HepG2 (cell line): Measurements from ENCODE around the gene DENND2D. TPM values are rescaled to one million over a fixed set of nuclear protein-coding genes. Genes with fewer than 3 reads are reported as not detected.

ENCODE experiments used
- AKAP8 ChIP-seq: sonication (generic); formaldehyde crosslinking; IDR thresholded peaks from 2 replicates; pipeline ENCODE4 v1.5.1; 2020; ENCODE audit warnings: mild to moderate bottlenecking, missing genetic modification reagents
- ARNTL ChIP-seq: sonication (generic); formaldehyde crosslinking; IDR thresholded peaks from 2 replicates; pipeline ENCODE4 v1.4.0; 2020; ENCODE audit warnings: mild to moderate bottlenecking, missing genetic modification reagents
- ATF1 ChIP-seq: IDR thresholded peaks from 2 replicates; pipeline ENCODE4 v1.6.1; 2016; ENCODE audit warnings: mild to moderate bottlenecking, control low read depth
- CHCHD3 ChIP-seq: sonication (generic); formaldehyde crosslinking; IDR thresholded peaks from 2 replicates; pipeline ENCODE4 v1.8.0; 2022; ENCODE audit warnings: mild to moderate bottlenecking, missing genetic modification reagents, moderate library complexity
- FOXO1 ChIP-seq: sonication (generic); formaldehyde crosslinking; IDR thresholded peaks from 2 replicates; pipeline ENCODE4 v1.4.0; 2020; ENCODE audit warnings: missing genetic modification reagents
- NFE2L1 ChIP-seq: sonication (generic); formaldehyde crosslinking; IDR thresholded peaks from 2 replicates; pipeline ENCODE4 v1.4.0; 2020; ENCODE audit warnings: missing genetic modification reagents, mild to moderate bottlenecking, borderline replicate concordance
- PHF20 ChIP-seq: sonication (generic); formaldehyde crosslinking; IDR thresholded peaks from 2 replicates; pipeline ENCODE4 v1.5.0; 2020; ENCODE audit warnings: mild to moderate bottlenecking, missing genetic modification reagents
- ZIK1 ChIP-seq: sonication (generic); formaldehyde crosslinking; IDR thresholded peaks from 2 replicates; pipeline ENCODE4 v1.5.0; 2020; ENCODE audit warnings: mild to moderate bottlenecking, low read depth, missing genetic modification reagents, borderline replicate concordance
- ZMYM3 ChIP-seq: sonication (generic); formaldehyde crosslinking; IDR thresholded peaks from 2 replicates; pipeline ENCODE4 v1.5.1; 2020; ENCODE audit warnings: mild to moderate bottlenecking, missing genetic modification reagents
- ZNF234 ChIP-seq: sonication (generic); formaldehyde crosslinking; conservative IDR thresholded peaks from 2 replicates; pipeline ENCODE4 v1.5.1; 2020; ENCODE audit warnings: mild to moderate bottlenecking, missing genetic modification reagents
- ZNF468 ChIP-seq: sonication (generic); formaldehyde crosslinking; IDR thresholded peaks from 2 replicates; pipeline ENCODE4 v1.8.0; 2022; ENCODE audit warnings: mild to moderate bottlenecking, moderate library complexity, missing genetic modification reagents
- ZNF547 ChIP-seq: sonication (generic); formaldehyde crosslinking; IDR thresholded peaks from 2 replicates; pipeline ENCODE4 v1.5.1; 2020; ENCODE audit warnings: mild to moderate bottlenecking, missing genetic modification reagents
- ZNF572 ChIP-seq: sonication (generic); formaldehyde crosslinking; IDR thresholded peaks from 2 replicates; pipeline ENCODE4 v1.5.1; 2020; ENCODE audit warnings: mild to moderate bottlenecking, missing genetic modification reagents
- ZNF709 ChIP-seq: sonication (generic); formaldehyde crosslinking; IDR thresholded peaks from 2 replicates; pipeline ENCODE4 v1.5.0; 2020; ENCODE audit warnings: mild to moderate bottlenecking, missing genetic modification reagents
- ZNF782 ChIP-seq: sonication (generic); formaldehyde crosslinking; IDR thresholded peaks from 2 replicates; pipeline ENCODE4 v1.4.0; 2020; ENCODE audit warnings: missing genetic modification reagents, mild to moderate bottlenecking, borderline replicate concordance
- ZSCAN12 ChIP-seq: sonication (generic); formaldehyde crosslinking; IDR thresholded peaks from 2 replicates; pipeline ENCODE4 v1.9.0; 2021; ENCODE audit warnings: mild to moderate bottlenecking, missing genetic modification reagents
- ZSCAN29 ChIP-seq: sonication (generic); formaldehyde crosslinking; conservative IDR thresholded peaks from 2 replicates; pipeline ENCODE4 v1.4.0; 2020; ENCODE audit warnings: mild to moderate bottlenecking, missing genetic modification reagents
- polyA plus RNA-seq, 8 experiments: library from polyadenylated mRNA; depleted of rRNA in 3 of 8; stranded (reverse) in 7 of 8; unstranded in 1 of 8; fragments of >200 nt; fragmentation: Illumina TruSeq in 4 of 8; extraction: Trizol in 4 of 8; gene quantifications; 2 replicates each; pipeline versions ENCODE4 v1.2.1 to v1.2.3, GENCODE V29; 2011 to 2016; ENCODE audit warnings: low read depth in 4 of 8, missing spikeins in 1 of 8, mixed read lengths in 1 of 8; ENCODE audit not compliant: insufficient read depth in 1 of 8
- total RNA-seq, 5 experiments: library from RNA; depleted of rRNA; stranded (reverse); fragments of >200 nt; fragmentation: Illumina TruSeq; extraction: Trizol; gene quantifications; 2 replicates each; pipeline ENCODE4 v1.2.3, GENCODE V29; 2016; ENCODE audit warnings: low read depth in 1 of 5
- TF ChIP-seq, protein P1 (sequence below): sonication (generic); formaldehyde crosslinking; IDR thresholded peaks from 2 replicates; pipeline ENCODE4 v1.4.0; 2020; ENCODE audit warnings: missing genetic modification reagents, mild to moderate bottlenecking, borderline replicate concordance
- TF ChIP-seq, protein P2 (sequence below): sonication (generic); formaldehyde crosslinking; IDR thresholded peaks from 2 replicates; pipeline ENCODE4 v1.4.0; 2020; ENCODE audit warnings: mild to moderate bottlenecking, missing genetic modification reagents
- TF ChIP-seq, protein P3 (sequence below): sonication (generic); formaldehyde crosslinking; IDR thresholded peaks from 2 replicates; pipeline ENCODE4 v1.8.0; 2022; ENCODE audit warnings: missing genetic modification reagents, mild to moderate bottlenecking, inconsistent platforms, borderline replicate concordance
- TF ChIP-seq, protein P4 (sequence below): IDR thresholded peaks from 2 replicates; pipeline ENCODE4 v1.6.1; 2016; ENCODE audit warnings: low read depth, borderline replicate concordance
- TF ChIP-seq, protein P5 (sequence below): sonication (generic); formaldehyde crosslinking; IDR thresholded peaks from 2 replicates; pipeline ENCODE4 v1.4.0; 2020; ENCODE audit warnings: low read depth, mild to moderate bottlenecking, missing genetic modification reagents

DENND2D gene
- total and polyA plus RNA-seq, 2 of the 13 experiments (the other 11 are each of a cell fraction or from before 2014, with no cell fraction given), result 0.04 TPM; not detected in 1

DNA sequence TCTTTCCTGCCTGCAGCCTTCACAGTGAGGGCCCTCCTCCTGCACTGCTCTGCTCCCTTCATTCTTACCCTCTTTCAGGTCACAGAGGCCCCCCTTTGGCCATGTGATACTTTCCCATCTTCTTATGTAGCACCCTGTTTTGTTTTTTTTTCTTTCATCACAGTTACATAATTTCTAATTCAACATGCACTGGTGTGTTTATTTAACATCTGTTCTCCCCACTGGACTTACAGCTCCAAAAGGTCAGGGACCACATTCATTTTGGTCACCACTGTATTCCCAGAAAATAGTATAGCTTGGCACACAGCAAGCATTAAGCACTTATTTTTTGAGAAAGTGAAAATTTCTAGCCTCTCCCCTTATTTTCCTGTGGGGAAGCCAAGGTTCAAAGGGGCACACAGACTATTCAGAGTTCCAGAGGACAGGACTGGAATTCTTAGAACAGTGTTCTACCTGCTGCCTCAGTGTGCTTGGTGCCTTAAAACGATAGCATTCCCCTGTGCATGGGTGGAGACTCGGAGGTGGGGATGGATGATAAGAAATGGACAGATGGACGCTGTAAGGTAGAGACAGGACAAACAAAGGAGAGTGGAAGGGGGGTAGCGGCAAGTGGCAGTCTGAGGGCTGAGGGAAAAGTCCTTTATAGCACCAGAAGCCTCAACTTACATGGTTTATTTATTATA lies 5.3 kb downstream of the DENND2D start (continued):
- TF ChIP-seq, protein P1, sequence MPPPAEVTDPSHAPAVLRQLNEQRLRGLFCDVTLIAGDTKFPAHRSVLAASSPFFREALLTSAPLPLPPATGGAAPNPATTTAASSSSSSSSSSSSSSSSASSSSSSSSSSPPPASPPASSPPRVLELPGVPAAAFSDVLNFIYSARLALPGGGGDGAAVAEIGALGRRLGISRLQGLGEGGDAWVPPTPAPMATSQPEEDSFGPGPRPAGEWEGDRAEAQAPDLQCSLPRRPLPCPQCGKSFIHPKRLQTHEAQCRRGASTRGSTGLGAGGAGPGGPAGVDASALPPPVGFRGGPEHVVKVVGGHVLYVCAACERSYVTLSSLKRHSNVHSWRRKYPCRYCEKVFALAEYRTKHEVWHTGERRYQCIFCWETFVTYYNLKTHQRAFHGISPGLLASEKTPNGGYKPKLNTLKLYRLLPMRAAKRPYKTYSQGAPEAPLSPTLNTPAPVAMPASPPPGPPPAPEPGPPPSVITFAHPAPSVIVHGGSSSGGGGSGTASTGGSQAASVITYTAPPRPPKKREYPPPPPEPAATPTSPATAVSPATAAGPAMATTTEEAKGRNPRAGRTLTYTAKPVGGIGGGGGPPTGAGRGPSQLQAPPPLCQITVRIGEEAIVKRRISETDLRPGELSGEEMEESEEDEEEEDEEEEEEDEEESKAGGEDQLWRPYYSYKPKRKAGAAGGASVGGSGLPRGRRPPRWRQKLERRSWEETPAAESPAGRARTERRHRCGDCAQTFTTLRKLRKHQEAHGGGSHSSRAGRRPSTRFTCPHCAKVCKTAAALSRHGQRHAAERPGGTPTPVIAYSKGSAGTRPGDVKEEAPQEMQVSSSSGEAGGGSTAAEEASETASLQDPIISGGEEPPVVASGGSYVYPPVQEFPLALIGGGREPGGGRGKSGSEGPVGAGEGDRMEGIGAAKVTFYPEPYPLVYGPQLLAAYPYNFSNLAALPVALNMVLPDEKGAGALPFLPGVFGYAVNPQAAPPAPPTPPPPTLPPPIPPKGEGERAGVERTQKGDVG (CRISPR knock-in tag), result no peak
- TF ChIP-seq ATF1 (CRISPR knock-in tag) (no peak), ZNF572 (CRISPR knock-in tag) (no peak), FOXO1 (CRISPR knock-in tag) (peak; percentile 22; the same call in 1 of the 2 replicates), AKAP8 (no peak), ZSCAN29 (CRISPR knock-in tag) (no peak), ZMYM3 (CRISPR knock-in tag) (no peak), CHCHD3 (CRISPR knock-in tag) (no peak), ZNF709 (CRISPR knock-in tag) (no peak), ZNF782 (CRISPR knock-in tag) (no peak), PHF20 (CRISPR knock-in tag) (no peak), ZSCAN12 (CRISPR knock-in tag) (no peak), ZNF468 (CRISPR knock-in tag) (no peak), NFE2L1 (CRISPR knock-in tag) (no peak), ARNTL (CRISPR knock-in tag) (no peak), ZIK1 (CRISPR knock-in tag) (no peak), ZNF547 (CRISPR knock-in tag) (no peak), ZNF234 (CRISPR knock-in tag) (no peak)
- TF ChIP-seq, protein P2, sequence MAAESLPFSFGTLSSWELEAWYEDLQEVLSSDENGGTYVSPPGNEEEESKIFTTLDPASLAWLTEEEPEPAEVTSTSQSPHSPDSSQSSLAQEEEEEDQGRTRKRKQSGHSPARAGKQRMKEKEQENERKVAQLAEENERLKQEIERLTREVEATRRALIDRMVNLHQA, result no peak
- TF ChIP-seq, protein P3, sequence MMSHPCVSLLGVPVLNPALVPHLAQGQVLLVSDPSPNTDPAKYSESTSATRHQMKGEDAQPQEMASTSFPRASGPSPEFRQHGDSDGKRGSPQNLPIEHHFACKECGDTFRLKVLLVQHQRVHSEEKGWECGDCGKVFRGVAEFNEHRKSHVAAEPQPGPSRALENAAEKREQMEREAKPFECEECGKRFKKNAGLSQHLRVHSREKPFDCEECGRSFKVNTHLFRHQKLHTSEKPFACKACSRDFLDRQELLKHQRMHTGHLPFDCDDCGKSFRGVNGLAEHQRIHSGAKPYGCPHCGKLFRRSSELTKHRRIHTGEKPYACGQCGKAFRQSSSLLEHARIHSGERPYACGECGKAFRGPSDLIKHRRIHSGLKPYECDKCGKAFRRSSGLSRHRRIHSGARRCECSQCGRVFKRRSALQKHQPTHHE (CRISPR knock-in tag), result no peak
- TF ChIP-seq, protein P4, sequence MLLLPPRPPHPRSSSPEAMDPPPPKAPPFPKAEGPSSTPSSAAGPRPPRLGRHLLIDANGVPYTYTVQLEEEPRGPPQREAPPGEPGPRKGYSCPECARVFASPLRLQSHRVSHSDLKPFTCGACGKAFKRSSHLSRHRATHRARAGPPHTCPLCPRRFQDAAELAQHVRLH, result no peak
- TF ChIP-seq, protein P5, sequence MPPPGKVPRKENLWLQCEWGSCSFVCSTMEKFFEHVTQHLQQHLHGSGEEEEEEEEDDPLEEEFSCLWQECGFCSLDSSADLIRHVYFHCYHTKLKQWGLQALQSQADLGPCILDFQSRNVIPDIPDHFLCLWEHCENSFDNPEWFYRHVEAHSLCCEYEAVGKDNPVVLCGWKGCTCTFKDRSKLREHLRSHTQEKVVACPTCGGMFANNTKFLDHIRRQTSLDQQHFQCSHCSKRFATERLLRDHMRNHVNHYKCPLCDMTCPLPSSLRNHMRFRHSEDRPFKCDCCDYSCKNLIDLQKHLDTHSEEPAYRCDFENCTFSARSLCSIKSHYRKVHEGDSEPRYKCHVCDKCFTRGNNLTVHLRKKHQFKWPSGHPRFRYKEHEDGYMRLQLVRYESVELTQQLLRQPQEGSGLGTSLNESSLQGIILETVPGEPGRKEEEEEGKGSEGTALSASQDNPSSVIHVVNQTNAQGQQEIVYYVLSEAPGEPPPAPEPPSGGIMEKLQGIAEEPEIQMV, result no peak
